Breast epithelium (tissue), 3 donors: ENCODE measurements around the gene KCNJ6.

ENCODE experiments used
- CTCF ChIP-seq, 3 donors: fragments of 450-650 bp; IDR thresholded peaks; one replicate each; pipeline ENCODE4 v1.5.1; 2016 to 2017; ENCODE audit warnings: antibody characterized with exemption in 3 of 3, mild to moderate bottlenecking in 3 of 3, moderate library complexity in 3 of 3
- POLR2A ChIP-seq: fragments of 450-650 bp; IDR thresholded peaks from one replicate; pipeline ENCODE4 v1.6.1; 2016; ENCODE audit warnings: antibody characterized with exemption, mild to moderate bottlenecking, moderate library complexity

- TF ChIP-seq POLR2A = no peak
- no peak for TF ChIP-seq CTCF (IDR thresholded peaks at IDR 0.05)
Observed at GRCh38 chr21:37734846-37735245, 181.4 kb downstream of the KCNJ6 start.
